GM21367 (cell line): ENCODE data around the gene DUSP15.
"Not testable (repeated sequence)": the region's sequence is repeated elsewhere in the genome, so short reads cannot be mapped to it uniquely, and the experiment has no call there.

ENCODE experiments used
- ATAC-seq: cut with Tn5 transposase; IDR thresholded peaks from one replicate; pipeline ENCODE4 v1.9.1; 2021; ENCODE audit not compliant: unreplicated experiment

The DUSP15 gene

DNA sequence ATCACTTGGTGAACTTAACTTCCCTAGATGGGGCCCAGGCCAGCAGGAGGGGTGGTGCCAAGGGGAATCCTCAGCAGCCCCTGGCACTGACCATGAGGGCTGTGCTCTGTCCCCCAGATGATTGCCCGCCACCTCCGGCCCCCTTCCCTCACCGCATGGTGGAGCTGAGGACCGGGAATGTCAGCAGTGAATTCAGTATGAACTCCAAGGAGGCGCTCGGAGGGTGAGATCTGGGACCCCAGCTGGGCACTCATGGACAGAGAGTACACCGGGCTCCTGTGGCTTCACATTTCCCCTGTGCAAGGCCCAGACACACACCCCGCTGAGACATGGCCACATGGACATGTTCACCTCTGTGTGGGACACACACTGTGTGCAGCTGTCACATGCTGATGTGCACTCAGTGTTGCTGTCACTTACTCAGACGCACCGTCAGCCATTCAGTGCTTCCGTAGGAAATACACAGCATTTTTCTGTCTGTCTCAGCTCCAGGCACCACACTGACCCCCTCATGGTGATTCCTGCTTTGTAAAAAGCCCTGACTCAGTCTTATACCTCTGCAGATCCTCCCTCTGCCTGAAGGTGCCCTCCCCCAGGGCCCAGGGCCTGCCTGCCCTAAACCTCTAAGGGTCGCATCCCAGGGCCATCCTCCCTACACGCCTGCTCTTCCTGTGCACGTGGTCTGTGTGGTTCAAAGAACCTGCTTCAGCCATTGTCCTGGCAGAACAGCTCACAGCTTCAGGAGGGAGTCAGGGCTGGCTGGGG, 46.8 kb downstream of the DUSP15 start:
- ATAC-seq, result no peak

GRCh38 chr20:31822421-31823330, 47.7 kb downstream of the DUSP15 start:
- ATAC-seq, result no peak

GRCh38 chr20:31821427-31821826, 48.9 kb downstream of the DUSP15 start:
- ATAC-seq, result no peak

DNA sequence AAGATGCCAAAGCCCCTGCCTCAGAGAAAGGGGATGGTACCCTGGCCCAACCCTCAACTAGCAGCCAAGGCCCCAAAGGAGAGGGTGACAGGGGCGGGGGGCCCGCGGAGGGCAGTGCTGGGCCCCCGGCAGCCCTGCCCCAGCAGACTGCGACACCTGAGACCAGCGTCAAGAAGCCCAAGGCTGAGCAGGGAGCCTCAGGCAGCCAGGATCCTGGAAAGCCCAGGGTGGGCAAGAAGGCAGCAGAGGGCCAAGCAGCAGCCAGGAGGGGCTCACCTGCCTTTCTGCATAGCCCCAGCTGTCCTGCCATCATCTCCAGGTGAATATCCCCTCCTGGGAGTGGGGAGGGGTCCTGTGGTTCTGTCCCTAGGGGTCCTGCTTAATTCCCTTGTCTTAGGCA, 50.1 kb downstream of the DUSP15 start:
- no peak for ATAC-seq

- no peak for ATAC-seq
Observed at GRCh38 chr20:31819083-31819784, 51.1 kb downstream of the DUSP15 start, which contains the start of gene MYLK2. MYLK2 (plus strand) TSS chr20:31819356; CDS start chr20:31819581, 225 bp downstream.

DNA sequence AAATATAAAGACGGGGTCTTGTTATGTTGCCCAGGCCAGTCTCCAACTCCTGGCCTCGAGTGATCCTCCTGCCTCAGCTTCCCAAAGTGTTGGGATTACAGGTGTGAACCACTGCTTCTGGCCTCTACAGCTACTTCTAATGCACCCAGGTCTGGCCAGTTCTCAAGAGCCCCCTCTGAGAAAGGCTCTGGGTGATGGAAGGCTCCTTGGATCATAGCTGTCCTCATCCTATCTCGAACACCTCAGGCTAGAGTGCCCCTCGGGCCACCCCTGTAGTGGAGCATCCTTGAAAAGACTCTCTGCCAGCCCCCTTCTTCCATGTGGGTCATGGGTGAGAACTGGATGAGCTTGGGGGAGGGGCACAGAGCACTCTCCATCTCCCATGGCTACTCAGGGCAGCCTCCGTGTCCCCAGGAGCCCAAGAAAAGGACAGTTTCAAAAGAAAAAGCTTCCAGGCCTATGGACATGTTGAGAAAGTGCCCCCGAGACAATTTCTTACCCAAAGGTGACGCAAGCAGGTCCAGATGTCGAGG, 51.9 kb downstream of the DUSP15 start:
- ATAC-seq, result no peak

DNA sequence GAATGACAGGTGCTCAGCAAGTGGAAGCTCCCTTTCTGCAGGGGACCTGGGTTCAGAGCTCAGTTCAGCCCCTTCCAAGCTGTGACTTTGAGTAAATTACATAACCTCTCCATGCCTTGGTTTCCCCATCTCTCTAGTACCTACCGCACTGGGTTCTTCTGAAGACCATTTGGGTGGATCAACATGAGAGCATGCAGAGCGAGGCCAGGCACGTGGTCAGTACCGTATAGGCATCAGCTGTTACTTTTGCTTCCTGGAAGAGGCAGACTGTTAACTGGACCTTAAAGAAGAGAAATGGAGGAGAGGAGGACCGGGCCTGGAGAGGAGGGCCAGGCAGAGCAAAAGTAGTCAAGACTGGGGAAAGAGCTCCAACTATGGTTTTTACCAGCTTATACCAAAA, 52.9 kb downstream of the DUSP15 start:
- ATAC-seq, result no peak

- ATAC-seq, result no peak
Observed at GRCh38 chr20:31816221-31816620, 54.1 kb downstream of the DUSP15 start.

DNA sequence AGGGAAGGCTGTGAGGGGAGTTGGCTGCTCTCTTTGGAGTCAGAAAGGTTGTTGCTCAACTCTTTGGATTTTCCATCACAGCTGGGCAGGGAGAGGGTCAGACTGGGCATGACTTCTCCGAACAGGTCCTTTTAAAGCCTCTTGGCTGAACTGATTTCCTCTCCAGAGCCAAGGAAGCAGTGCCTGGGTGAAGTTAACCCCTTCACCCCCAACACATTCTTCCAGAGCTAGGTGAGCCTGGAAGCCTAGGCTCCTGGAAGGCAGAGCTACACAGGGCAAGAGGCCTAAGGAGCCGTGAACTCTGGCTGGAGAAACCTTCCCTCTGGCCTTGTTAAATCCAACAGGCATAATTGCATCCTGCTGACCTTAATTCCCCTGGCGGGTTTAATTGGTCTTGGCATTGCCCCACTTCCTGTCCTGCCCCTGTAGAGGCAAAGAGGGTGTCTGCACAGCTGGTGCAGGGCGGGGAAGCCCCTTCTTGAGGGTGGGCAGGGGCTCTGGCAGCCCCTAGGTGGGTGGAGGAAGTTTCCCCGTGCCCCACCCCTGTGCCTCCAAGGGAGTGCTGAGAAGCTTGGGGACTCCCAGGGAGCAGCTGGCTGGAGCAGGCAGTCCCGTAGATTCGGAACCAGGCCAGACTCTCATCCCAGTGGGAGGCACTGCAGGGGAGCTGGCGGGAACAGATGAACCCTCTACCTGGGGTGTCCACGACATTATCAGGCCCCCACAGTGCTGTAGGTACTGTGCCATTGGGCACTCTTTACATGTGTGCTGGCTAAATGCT, 54.7 kb downstream of the DUSP15 start:
- ATAC-seq, result no peak

- ATAC-seq, result not testable (repeated sequence)
Observed at GRCh38 chr20:31814142-31814541, 56.2 kb downstream of the DUSP15 start.

DNA sequence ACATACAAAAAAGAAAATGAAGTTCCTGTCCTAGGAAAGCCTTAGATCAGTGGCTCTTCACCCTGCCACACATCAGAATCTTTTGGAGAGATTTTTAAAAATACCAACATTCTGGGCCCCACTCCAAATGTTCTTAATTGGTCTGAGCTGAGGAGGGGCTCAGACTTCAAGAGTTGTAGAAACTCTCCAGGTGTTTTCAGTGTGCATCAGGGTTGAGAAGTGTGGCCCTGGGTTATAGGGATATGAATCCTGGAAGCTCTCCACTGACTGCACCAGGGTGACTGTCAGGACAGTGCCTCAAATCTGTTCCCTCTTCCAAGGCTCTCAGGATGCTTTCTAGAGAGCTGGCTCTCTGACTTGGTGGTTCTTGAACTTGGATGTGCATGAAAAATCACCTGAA, 56.7 kb downstream of the DUSP15 start:
- ATAC-seq, result no peak

DNA sequence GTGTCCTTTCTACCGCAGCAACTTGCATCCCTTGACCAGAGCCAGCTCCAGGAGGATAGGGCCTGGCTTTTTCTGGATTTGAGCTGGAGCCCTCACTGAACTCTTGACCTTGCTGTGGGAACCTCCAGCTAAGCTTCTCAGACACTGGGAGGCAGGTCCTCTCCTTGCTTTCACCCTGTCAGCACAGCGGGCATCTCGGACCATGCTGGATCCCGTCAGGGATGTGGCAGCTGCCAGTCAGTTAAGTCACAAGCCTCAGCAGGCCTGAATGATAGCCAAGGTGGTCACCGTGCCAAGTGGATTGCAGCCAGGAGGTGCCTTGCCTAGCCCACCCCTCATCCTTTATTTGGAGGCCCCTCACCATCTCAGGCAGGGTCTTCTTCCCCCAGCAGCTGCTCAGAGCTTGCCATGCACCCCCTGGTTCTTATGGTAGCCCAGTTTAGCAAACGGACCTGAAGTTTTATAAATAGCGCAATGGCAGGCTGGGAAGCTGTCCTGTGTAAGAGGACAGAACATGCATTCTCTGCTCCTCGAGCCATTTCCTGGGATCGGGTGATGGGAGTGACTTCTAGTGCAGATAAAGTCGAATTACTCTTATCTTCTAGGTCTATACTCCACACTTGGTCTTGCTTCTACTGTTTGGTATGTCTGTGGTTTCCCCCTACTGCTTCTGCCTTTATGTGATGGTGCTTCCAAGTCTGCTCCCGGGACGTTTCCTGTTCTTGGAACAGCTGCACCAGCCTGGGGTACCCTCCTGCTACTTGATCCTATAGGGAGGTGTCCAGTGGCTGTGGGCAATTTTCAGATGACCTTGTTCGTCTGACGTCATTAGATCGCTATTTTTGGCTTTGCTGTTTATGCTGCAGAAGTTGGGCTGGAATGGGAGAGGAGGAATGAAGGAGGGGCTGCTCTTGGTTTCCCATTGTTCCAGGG, 58.3 kb downstream of the DUSP15 start:
- no peak for ATAC-seq

- ATAC-seq, result no peak
Observed at GRCh38 chr20:31811198-31811597, 59.1 kb downstream of the DUSP15 start.
